Measurements from ENCODE around the gene HSD11B1L. TPM values are rescaled to one million over a fixed set of nuclear protein-coding genes. Genes with fewer than 3 reads are reported as not detected.

Gene HSD11B1L
- total and polyA plus RNA-seq, 7 donors = 4.2 to 37.1 (median 19.9) TPM

DNA sequence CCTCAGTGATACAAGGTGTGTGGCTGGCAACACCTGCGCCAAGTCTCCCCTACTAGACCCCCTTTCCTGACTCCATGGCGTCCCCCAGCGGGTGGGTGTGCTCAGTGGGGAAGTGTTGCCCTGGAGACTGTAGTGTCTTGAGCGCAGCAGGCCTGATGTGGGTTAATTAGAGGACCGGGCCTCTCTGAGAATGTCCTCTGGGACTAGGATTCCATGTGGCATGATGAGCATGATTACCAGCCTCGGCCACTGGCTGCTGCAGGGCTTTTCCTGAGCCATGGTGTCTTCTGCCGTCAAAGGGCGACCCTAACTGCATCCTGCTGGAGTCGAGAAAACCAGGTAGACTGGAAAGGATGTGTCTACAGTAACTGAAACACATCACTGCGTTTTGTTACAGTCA lies 28.6 kb upstream of the HSD11B1L start:
- H3K4me3 ChIP-seq = no peak overlapping the region
- peaks cover 58 to 93% (median 79%) of the 10 kb centered on the region in 4 donors for H3K36me3 ChIP-seq
- H3K27me3 ChIP-seq = no peaks in the 10 kb centered on the region
- H3K27ac ChIP-seq = no peak overlapping the region
- peak; percentile 39 for DNase-seq
- no peaks in the 10 kb centered on the region for H3K9me3 ChIP-seq
- WGBS, 2 donors = 93% methylated on average over 10 of the region's 10 CpGs
- TF ChIP-seq POLR2A (IDR thresholded peaks at IDR 0.05) (no peak), EP300 (IDR thresholded peaks at IDR 0.05) (no peak), POLR2AphosphoS5 (IDR thresholded peaks at IDR 0.05) (no peak)
- TF ChIP-seq, protein P1, sequence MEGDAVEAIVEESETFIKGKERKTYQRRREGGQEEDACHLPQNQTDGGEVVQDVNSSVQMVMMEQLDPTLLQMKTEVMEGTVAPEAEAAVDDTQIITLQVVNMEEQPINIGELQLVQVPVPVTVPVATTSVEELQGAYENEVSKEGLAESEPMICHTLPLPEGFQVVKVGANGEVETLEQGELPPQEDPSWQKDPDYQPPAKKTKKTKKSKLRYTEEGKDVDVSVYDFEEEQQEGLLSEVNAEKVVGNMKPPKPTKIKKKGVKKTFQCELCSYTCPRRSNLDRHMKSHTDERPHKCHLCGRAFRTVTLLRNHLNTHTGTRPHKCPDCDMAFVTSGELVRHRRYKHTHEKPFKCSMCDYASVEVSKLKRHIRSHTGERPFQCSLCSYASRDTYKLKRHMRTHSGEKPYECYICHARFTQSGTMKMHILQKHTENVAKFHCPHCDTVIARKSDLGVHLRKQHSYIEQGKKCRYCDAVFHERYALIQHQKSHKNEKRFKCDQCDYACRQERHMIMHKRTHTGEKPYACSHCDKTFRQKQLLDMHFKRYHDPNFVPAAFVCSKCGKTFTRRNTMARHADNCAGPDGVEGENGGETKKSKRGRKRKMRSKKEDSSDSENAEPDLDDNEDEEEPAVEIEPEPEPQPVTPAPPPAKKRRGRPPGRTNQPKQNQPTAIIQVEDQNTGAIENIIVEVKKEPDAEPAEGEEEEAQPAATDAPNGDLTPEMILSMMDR (IDR thresholded peaks at IDR 0.05) = no peak
- intact Hi-C loops (cut with DNase I) = no loop called here
- H3K4me1 ChIP-seq = no peaks in the 10 kb centered on the region

- Histone ChIP-seq H3K9me3 (no peaks in the 10 kb centered on the region), H3K4me3 (no peak overlapping the region), H3K36me3 (peaks cover 63 to 100% (median 92%) of the 10 kb centered on the region in 4 donors), H3K4me1 (no peaks in the 10 kb centered on the region), H3K27ac (no peak overlapping the region), H3K27me3 (no peaks in the 10 kb centered on the region)
- WGBS, 2 donors = 93 to 94% methylated on average over 5 of the region's 5 CpGs
- TF ChIP-seq POLR2AphosphoS5 (IDR thresholded peaks at IDR 0.05) = no peak
- TF ChIP-seq, protein P1 (IDR thresholded peaks at IDR 0.05) = no peak
- DNase-seq = peak; percentile 30
- intact Hi-C loops (cut with DNase I) = no loop called here
These were observed 25.9 kb upstream of the HSD11B1L start for GRCh38 chr19:5654931-5655330.

- Histone ChIP-seq H3K4me1 (no peaks in the 10 kb centered on the region), H3K9me3 (no peaks in the 10 kb centered on the region), H3K27me3 (no peaks in the 10 kb centered on the region), H3K27ac (no peak overlapping the region), H3K36me3 (peaks cover 59 to 100% (median 89%) of the 10 kb centered on the region in 4 donors), H3K4me3 (no peak overlapping the region)
- DNase-seq = no peak
- intact Hi-C loops (cut with DNase I) = no loop called here
- WGBS, 2 donors = 42 to 71% methylated on average over 5 of the region's 5 CpGs
- TF ChIP-seq, protein P1 (IDR thresholded peaks at IDR 0.05) = no peak
- TF ChIP-seq POLR2A (IDR thresholded peaks at IDR 0.05) = no peak
- TF ChIP-seq EP300 (IDR thresholded peaks at IDR 0.05) = no peak
- no peak for TF ChIP-seq POLR2AphosphoS5 (IDR thresholded peaks at IDR 0.05)
These were observed 25.4 kb upstream of the HSD11B1L start for GRCh38 chr19:5655412-5655811.

DNA sequence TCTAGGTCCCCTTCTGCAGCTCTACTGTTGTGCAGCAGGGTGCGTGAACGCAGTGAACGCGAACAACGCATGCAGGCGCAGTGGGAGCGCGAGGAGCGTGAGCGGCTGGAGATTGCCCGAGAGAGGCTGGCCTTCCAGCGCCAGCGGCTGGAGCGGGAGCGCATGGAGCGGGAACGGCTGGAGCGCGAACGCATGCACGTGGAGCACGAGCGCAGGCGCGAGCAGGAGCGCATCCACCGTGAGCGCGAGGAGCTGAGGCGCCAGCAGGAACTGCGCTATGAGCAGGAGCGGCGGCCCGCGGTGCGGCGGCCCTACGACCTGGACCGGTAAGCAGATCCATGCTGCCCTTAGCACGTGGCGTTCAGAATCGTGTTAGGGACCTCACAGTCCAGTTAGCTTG lies 19.3 kb upstream of the HSD11B1L start:
- Histone ChIP-seq H3K4me3 (no peak overlapping the region), H3K27me3 (no peaks in the 10 kb centered on the region), H3K9me3 (no peaks in the 10 kb centered on the region), H3K36me3 (peaks cover 54 to 100% (median 91%) of the 10 kb centered on the region in 4 donors), H3K27ac (no peak overlapping the region), H3K4me1 (no peaks in the 10 kb centered on the region)
- intact Hi-C loops (cut with DNase I) = no loop called here
- TF ChIP-seq EP300 (IDR thresholded peaks at IDR 0.05) (no peak), POLR2A (IDR thresholded peaks at IDR 0.05) (no peak), POLR2AphosphoS5 (IDR thresholded peaks at IDR 0.05) (no peak)
- TF ChIP-seq, protein P1 (IDR thresholded peaks at IDR 0.05) = no peak
- WGBS, 2 donors = 98% methylated on average over 42 of the region's 42 CpGs
- DNase-seq = no peak

GRCh38 chr19:5663904-5664303 lies 16.9 kb upstream of the HSD11B1L start:
- Histone ChIP-seq H3K9me3 (no peaks in the 10 kb centered on the region), H3K4me3 (no peak overlapping the region), H3K27me3 (no peaks in the 10 kb centered on the region), H3K27ac (no peak overlapping the region), H3K4me1 (no peaks in the 10 kb centered on the region), H3K36me3 (peaks cover 48 to 100% (median 88%) of the 10 kb centered on the region in 4 donors)
- TF ChIP-seq, protein P1 (IDR thresholded peaks at IDR 0.05) = no peak
- TF ChIP-seq POLR2A (IDR thresholded peaks at IDR 0.05) (no peak), EP300 (IDR thresholded peaks at IDR 0.05) (no peak), POLR2AphosphoS5 (IDR thresholded peaks at IDR 0.05) (no peak)
- intact Hi-C loops (cut with DNase I) = no loop called here
- no peak for DNase-seq
- WGBS, 2 donors = 95 to 96% methylated on average over 17 of the region's 17 CpGs

Measured in sigmoid colon (tissue), 7 donors.